H9 (cell line): ENCODE data around the gene MCF2L2. TPM values are rescaled to one million over a fixed set of nuclear protein-coding genes. Genes with fewer than 3 reads are reported as not detected.

Experiments used
- DNase-seq: peaks from one replicate; pipeline ENCODE4 v3.0.0-alpha.2; 2017
- H2AFZ ChIP-seq: one replicate; pipeline ENCODE4 v1.6.1; 2013; ENCODE audit warnings: mild to moderate bottlenecking, low read length, control low read depth, moderate library complexity
- H2AK5ac ChIP-seq: 2 replicates; pipeline ENCODE4 v1.6.1; 2013; ENCODE audit warnings: low read length, control low read depth, mixed read lengths; ENCODE audit not compliant: insufficient read length
- H2BK120ac ChIP-seq: one replicate; pipeline ENCODE4 v1.6.1; 2013; ENCODE audit warnings: low read depth, mild to moderate bottlenecking, low read length, control low read depth, inconsistent platforms; ENCODE audit not compliant: poor library complexity, severe bottlenecking
- H2BK12ac ChIP-seq: 2 replicates; pipeline ENCODE4 v1.6.1; 2013; ENCODE audit warnings: low read length, control low read depth, mixed read lengths, low read depth; ENCODE audit not compliant: insufficient read length
- H2BK15ac ChIP-seq: 2 replicates; pipeline ENCODE4 v1.6.1; 2013; ENCODE audit warnings: low read depth, low read length, control low read depth
- H2BK20ac ChIP-seq: one replicate; pipeline ENCODE4 v1.6.1; 2013; ENCODE audit warnings: low read depth, mild to moderate bottlenecking, low read length, control low read depth, inconsistent platforms; ENCODE audit not compliant: poor library complexity, severe bottlenecking
- H2BK5ac ChIP-seq: 2 replicates; pipeline ENCODE4 v1.6.1; 2013; ENCODE audit warnings: low read length, control low read depth, mixed read lengths; ENCODE audit not compliant: insufficient read length
- H3K14ac ChIP-seq: 2 replicates; pipeline ENCODE4 v1.6.1; 2013; ENCODE audit warnings: low read length, control low read depth; ENCODE audit not compliant: insufficient read depth
- H3K18ac ChIP-seq: 2 replicates; pipeline ENCODE4 v1.6.1; 2013; ENCODE audit warnings: low read depth, mild to moderate bottlenecking, mixed read lengths, low read length, control low read depth; ENCODE audit not compliant: insufficient read length
- H3K23ac ChIP-seq: 2 replicates; pipeline ENCODE4 v1.6.1; 2013; ENCODE audit warnings: low read length, control low read depth, mixed read lengths, low read depth; ENCODE audit not compliant: insufficient read length
- H3K23me2 ChIP-seq: 2 replicates; pipeline ENCODE4 v1.6.1; 2013; ENCODE audit warnings: low read depth, mild to moderate bottlenecking, mixed read lengths, low read length, control low read depth; ENCODE audit not compliant: insufficient read length, poor library complexity, severe bottlenecking
- H3K27ac ChIP-seq: 2 replicates; pipeline ENCODE4 v1.5.1; 2013; ENCODE audit warnings: low read length, control low read depth, mixed read lengths, low read depth; ENCODE audit not compliant: insufficient read length
- H3K27me3 ChIP-seq: 2 replicates; pipeline ENCODE4 v1.6.1; 2013; ENCODE audit warnings: low read length, control low read depth, inconsistent platforms; ENCODE audit not compliant: insufficient read depth
- H3K4ac ChIP-seq: 2 replicates; pipeline ENCODE4 v1.6.1; 2013; ENCODE audit warnings: low read depth, mild to moderate bottlenecking, control low read depth, inconsistent platforms, low read length, moderate library complexity
- H3K4me1 ChIP-seq: 2 replicates; pipeline ENCODE4 v1.6.1; 2013; ENCODE audit warnings: low read length, control low read depth, inconsistent platforms; ENCODE audit not compliant: insufficient read depth
- H3K4me2 ChIP-seq: 2 replicates; pipeline ENCODE4 v1.6.1; 2013; ENCODE audit warnings: low read length, control low read depth, mixed read lengths; ENCODE audit not compliant: insufficient read length, insufficient read depth
- H3K56ac ChIP-seq: 2 replicates; pipeline ENCODE4 v1.6.1; 2013; ENCODE audit warnings: low read depth, mild to moderate bottlenecking, mixed read lengths, low read length, control low read depth; ENCODE audit not compliant: insufficient read length
- H3K79me1 ChIP-seq: 2 replicates; pipeline ENCODE4 v1.6.1; 2013; ENCODE audit warnings: low read depth, mild to moderate bottlenecking, moderate library complexity, low read length, control low read depth, inconsistent platforms; ENCODE audit not compliant: insufficient read depth, poor library complexity, severe bottlenecking
- H3K79me2 ChIP-seq: 2 replicates; pipeline ENCODE4 v1.6.1; 2013; ENCODE audit warnings: low read length, control low read depth, inconsistent platforms; ENCODE audit not compliant: insufficient read depth
- H3K9ac ChIP-seq: 2 replicates; pipeline ENCODE4 v1.6.1; 2013; ENCODE audit warnings: low read length, control low read depth, mixed read lengths; ENCODE audit not compliant: insufficient read length; ENCODE audit errors: extremely low read depth
- H3K9me3 ChIP-seq: one replicate; pipeline ENCODE4 v1.6.1; 2013; ENCODE audit warnings: low read depth, low read length, inconsistent platforms; ENCODE audit not compliant: control insufficient read depth
- H3T11ph ChIP-seq: one replicate; pipeline ENCODE4 v1.6.1; 2013; ENCODE audit warnings: mild to moderate bottlenecking, low read length, control low read depth, inconsistent platforms
- H4K20me1 ChIP-seq: one replicate; pipeline ENCODE4 v1.6.1; 2013; ENCODE audit not compliant: control insufficient read depth, insufficient read length, insufficient read depth
- H4K5ac ChIP-seq: 2 replicates; pipeline ENCODE4 v1.6.1; 2013; ENCODE audit warnings: low read depth, mild to moderate bottlenecking, mixed read lengths, low read length, control low read depth; ENCODE audit not compliant: insufficient read length
- H4K8ac ChIP-seq: replicated peaks from 2 replicates; pipeline ENCODE4 v1.6.1; 2013; ENCODE audit warnings: low read length, control low read depth, mixed read lengths, low read depth; ENCODE audit not compliant: insufficient read length
- H4K91ac ChIP-seq: 2 replicates; pipeline ENCODE4 v1.6.1; 2013; ENCODE audit warnings: low read depth, mild to moderate bottlenecking, moderate library complexity, mixed read lengths, low read length, control low read depth; ENCODE audit not compliant: insufficient read length
- H3K27ac Mint-ChIP-seq, 3 experiments: 2 replicates in 2 of 3; 3 replicates in 1 of 3; pipeline ENCODE4 v1.8.0; 2020 to 2021; ENCODE audit warnings: mixed read lengths in 3 of 3, mild to moderate bottlenecking in 1 of 3, moderate library complexity in 1 of 3
- H3K27me3 Mint-ChIP-seq: 2 replicates; pipeline ENCODE4 v1.8.0; 2021; ENCODE audit warnings: low read depth, mild to moderate bottlenecking, moderate library complexity, mixed read lengths
- H3K36me3 Mint-ChIP-seq, 3 experiments: 2 replicates in 2 of 3; 3 replicates in 1 of 3; pipeline ENCODE4 v1.8.0; 2020 to 2021; ENCODE audit warnings: low read depth in 3 of 3, mixed read lengths in 3 of 3; ENCODE audit not compliant: insufficient read depth in 1 of 3
- H3K4me1 Mint-ChIP-seq, 2 experiments: 2 replicates each; pipeline ENCODE4 v1.8.0; 2020; ENCODE audit warnings: mixed read lengths in 2 of 2
- H3K4me3 Mint-ChIP-seq, 2 experiments: 2 replicates in 1 of 2; 3 replicates in 1 of 2; pipeline ENCODE4 v1.8.0; 2020 to 2021; ENCODE audit warnings: mild to moderate bottlenecking in 2 of 2, mixed read lengths in 2 of 2, moderate library complexity in 1 of 2
- H3K9me3 Mint-ChIP-seq, 2 experiments: 2 replicates in 1 of 2; 3 replicates in 1 of 2; pipeline ENCODE4 v1.8.0; 2020; ENCODE audit warnings: mild to moderate bottlenecking in 2 of 2, mixed read lengths in 2 of 2, moderate library complexity in 1 of 2
- CTCF ChIP-seq: fragments of 200-600 bp; sonication (generic); conservative IDR thresholded peaks from 3 replicates; pipeline ENCODE4 v1.8.0; 2021; ENCODE audit warnings: antibody characterized with exemption, mild to moderate bottlenecking
- WGBS: extraction: QIAGEN DNeasy Blood & Tissue Kit; methylation state at CpG from one replicate; pipeline ENCODE4 v1.1.7; 2013; ENCODE audit warnings: missing lambda C conversion rate, low lambda C conversion rate, mixed read lengths; ENCODE audit not compliant: insufficient read length; ENCODE audit errors: extremely low coverage; 5-methylcytosine and 5-hydroxymethylcytosine counted together
- total RNA-seq: library from RNA; stranded (reverse); gene quantifications from 2 replicates; pipeline ENCODE4 v1.2.1, GENCODE V29; 2021

MCF2L2 gene
- total RNA-seq, 1 experiment from 2014 or later: 6.4 TPM

- H3K4me1 Mint-ChIP-seq: peaks cover 4 to 8% of the 10 kb centered on the region in 2 experiments; a peak in 3 of 4 replicates
- H3K4me3 Mint-ChIP-seq: no peak overlapping the region
- H3K18ac ChIP-seq: no peak overlapping the region
- no peak overlapping the region for H4K91ac ChIP-seq
- no peaks in the 10 kb centered on the region for H3K36me3 Mint-ChIP-seq
- H3K23me2 ChIP-seq: no peaks in the 10 kb centered on the region
- no peak overlapping the region for H4K5ac ChIP-seq
- no peak overlapping the region for H2AK5ac ChIP-seq
- H4K8ac ChIP-seq: no peak overlapping the region
- H3K4me1 ChIP-seq: no peaks in the 10 kb centered on the region
- no peak overlapping the region for H3K4me2 ChIP-seq
- no peak overlapping the region for H2BK15ac ChIP-seq
- no peak overlapping the region for H2BK5ac ChIP-seq
- H3K27me3 ChIP-seq: no peaks in the 10 kb centered on the region
- no peak overlapping the region for H3K27ac Mint-ChIP-seq
- no peak overlapping the region for H3K4ac ChIP-seq
- H3K79me1 ChIP-seq: no peaks in the 10 kb centered on the region
- H3K14ac ChIP-seq: no peak overlapping the region
- H3T11ph ChIP-seq: no peak overlapping the region
- no peak overlapping the region for H2BK12ac ChIP-seq
- no peak for TF ChIP-seq CTCF
- no peaks in the 10 kb centered on the region for H3K79me2 ChIP-seq
- H4K20me1 ChIP-seq: no peaks in the 10 kb centered on the region
- no peak overlapping the region for H2AFZ ChIP-seq
- H3K9me3 ChIP-seq: no peaks in the 10 kb centered on the region
- DNase-seq: no peak
- no peak overlapping the region for H2BK120ac ChIP-seq
- H3K9ac ChIP-seq: no peak overlapping the region
- WGBS: no CpG with 5 or more reads among the region's 5 CpGs
- no peak overlapping the region for H2BK20ac ChIP-seq
- no peak overlapping the region for H3K27ac ChIP-seq
- no peaks in the 10 kb centered on the region for H3K27me3 Mint-ChIP-seq
- H3K56ac ChIP-seq: no peak overlapping the region
- H3K23ac ChIP-seq: no peak overlapping the region
- no peaks in the 10 kb centered on the region for H3K9me3 Mint-ChIP-seq
Observed at GRCh38 chr3:183410280-183410679, 18.1 kb downstream of the MCF2L2 start.
